SU-DHL-6 (cell line): ENCODE results near the gene NUDT4.

ENCODE experiments used
- CTCF ChIP-seq: fragments of 200-600 bp; sonication (generic); IDR thresholded peaks from one replicate; pipeline ENCODE4 v1.5.1; 2017; ENCODE audit warnings: antibody characterized with exemption, mild to moderate bottlenecking, low read length, moderate library complexity; ENCODE audit not compliant: insufficient read depth, poor library complexity, severe bottlenecking
- EZH2phosphoT487 ChIP-seq: fragments of 200-600 bp; sonication (generic), shearing (Covaris generic); conservative IDR thresholded peaks from 2 replicates; pipeline ENCODE4 v1.6.1; 2018; ENCODE audit warnings: mild to moderate bottlenecking, antibody characterized with exemption, low read length, moderate library complexity, mixed read lengths

- no peak for TF ChIP-seq CTCF
- no peak for TF ChIP-seq EZH2phosphoT487
Measured at GRCh38 chr12:93335603-93336162, 42.0 kb upstream of the NUDT4 start.
